Hepatocyte (in vitro differentiated cells): ENCODE measurements around the gene MEF2B. TPM values are rescaled to one million over a fixed set of nuclear protein-coding genes. Genes with fewer than 3 reads are reported as not detected.

Experiments
- DNase-seq: peaks from one replicate; pipeline ENCODE4 v3.0.0-alpha.2; 2016; ENCODE audit warnings: low spot score
- H2AFZ ChIP-seq: fragments of 200-600 bp; sonication (generic); 2 replicates; pipeline ENCODE4 v1.6.0; 2016; ENCODE audit warnings: antibody characterized with exemption, mild to moderate bottlenecking
- H3K27ac ChIP-seq: fragments of 200-600 bp; sonication (generic); 2 replicates; pipeline ENCODE4 v1.5.1; 2016; ENCODE audit warnings: mild to moderate bottlenecking
- H3K27me3 ChIP-seq: fragments of 200-600 bp; sonication (generic); 2 replicates; pipeline ENCODE4 v1.6.1; 2016
- H3K36me3 ChIP-seq: fragments of 200-600 bp; sonication (generic); replicated peaks from 2 replicates; pipeline ENCODE4 v1.5.1; 2016; ENCODE audit warnings: low read depth; ENCODE audit not compliant: insufficient read depth
- H3K4me1 ChIP-seq: fragments of 200-600 bp; sonication (generic); 2 replicates; pipeline ENCODE4 v1.5.1; 2016; ENCODE audit warnings: mild to moderate bottlenecking, moderate library complexity; ENCODE audit not compliant: insufficient read depth
- H3K4me2 ChIP-seq: fragments of 200-600 bp; sonication (generic); 2 replicates; pipeline ENCODE4 v1.6.0; 2016
- H3K4me3 ChIP-seq: fragments of 200-600 bp; sonication (generic); 2 replicates; pipeline ENCODE4 v1.5.1; 2016; ENCODE audit warnings: mild to moderate bottlenecking
- H3K79me2 ChIP-seq: fragments of 200-600 bp; sonication (generic); 2 replicates; pipeline ENCODE4 v1.6.0; 2017; ENCODE audit warnings: mild to moderate bottlenecking
- H3K9me2 ChIP-seq: fragments of 200-600 bp; sonication (generic); replicated peaks from 2 replicates; pipeline ENCODE4 v1.6.0; 2017; ENCODE audit warnings: mild to moderate bottlenecking; ENCODE audit not compliant: insufficient read depth
- H3K9me3 ChIP-seq: fragments of 200-600 bp; sonication (generic); 2 replicates; pipeline ENCODE4 v1.5.1; 2016; ENCODE audit warnings: low read depth, mild to moderate bottlenecking
- H4K20me1 ChIP-seq: fragments of 200-600 bp; sonication (generic); 2 replicates; pipeline ENCODE4 v1.6.0; 2016; ENCODE audit warnings: mild to moderate bottlenecking; ENCODE audit not compliant: insufficient read depth, poor library complexity, severe bottlenecking
- CTCF ChIP-seq: fragments of 200-600 bp; sonication (generic); IDR thresholded peaks from 2 replicates; pipeline ENCODE4 v1.5.1; 2016; ENCODE audit warnings: antibody characterized with exemption, mild to moderate bottlenecking; ENCODE audit not compliant: poor library complexity
- EZH2 ChIP-seq: fragments of 200-600 bp; sonication (generic); IDR thresholded peaks from 2 replicates; pipeline ENCODE4 v1.6.1; 2016; ENCODE audit warnings: antibody characterized with exemption, mild to moderate bottlenecking, borderline replicate concordance
- EZH2phosphoT487 ChIP-seq: fragments of 200-600 bp; sonication (generic); IDR thresholded peaks from one replicate; pipeline ENCODE4 v1.6.1; 2018; ENCODE audit warnings: antibody characterized with exemption, mild to moderate bottlenecking, low read depth, moderate library complexity; ENCODE audit not compliant: unreplicated experiment, severe bottlenecking
- WGBS: methylation state at CpG from one replicate; pipeline ENCODE4 v1.1.6; 2016; ENCODE audit warnings: low lambda C conversion rate; ENCODE audit errors: missing lambda C conversion rate; 5-methylcytosine and 5-hydroxymethylcytosine counted together
- polyA plus RNA-seq: library from polyadenylated mRNA; unstranded; fragments of >200 nt; fragmentation: Nextera tagmentation; extraction: Ambion mirVana; gene quantifications from 2 replicates; pipeline ENCODE4 v1.2.1, GENCODE V29; 2016
- total RNA-seq: library from RNA; depleted of rRNA; stranded (reverse); fragments of >200 nt; gene quantifications from 2 replicates; pipeline ENCODE4 v1.2.3, GENCODE V29; 2014

MEF2B gene
- total and polyA plus RNA-seq, 2 experiments from 2014 or later: 0.70 to 2.6 TPM

- H3K9me3 ChIP-seq: no peaks in the 10 kb centered on the region
- no peaks in the 10 kb centered on the region for H3K9me2 ChIP-seq
- H3K4me3 ChIP-seq: no peak overlapping the region
- no peaks in the 10 kb centered on the region for H3K79me2 ChIP-seq
- peaks cover 10% of the 10 kb centered on the region for H3K4me1 ChIP-seq
- WGBS: 74% methylated on average over 6 of the region's 6 CpGs
- no peak overlapping the region for H3K27ac ChIP-seq
- no peak for TF ChIP-seq CTCF
- no peak for TF ChIP-seq EZH2
- TF ChIP-seq EZH2phosphoT487: no peak
- H3K27me3 ChIP-seq: no peaks in the 10 kb centered on the region
- H3K36me3 ChIP-seq: no peaks in the 10 kb centered on the region
- no peak overlapping the region for H2AFZ ChIP-seq
- DNase-seq: no peak
- peak overlapping the region; percentile 86 for H3K4me2 ChIP-seq
- no peaks in the 10 kb centered on the region for H4K20me1 ChIP-seq
These were observed 1.0 kb upstream of the MEF2B start for GRCh38 chr19:19170873-19171672.

- Histone ChIP-seq H4K20me1 (no peaks in the 10 kb centered on the region), H3K9me3 (no peaks in the 10 kb centered on the region), H3K4me1 (peaks cover 10% of the 10 kb centered on the region), H3K4me2 (peak overlapping the region; percentile 86), H3K27me3 (no peaks in the 10 kb centered on the region), H3K9me2 (no peaks in the 10 kb centered on the region), H3K36me3 (no peaks in the 10 kb centered on the region), H3K27ac (no peak overlapping the region), H3K4me3 (no peak overlapping the region), H2AFZ (no peak overlapping the region), H3K79me2 (no peaks in the 10 kb centered on the region)
- no peak for DNase-seq
- no peak for TF ChIP-seq CTCF
- no peak for TF ChIP-seq EZH2
- no peak for TF ChIP-seq EZH2phosphoT487
- 84% methylated on average over 9 of the region's 9 CpGs for WGBS
These were observed 619 bp downstream of the MEF2B start for GRCh38 chr19:19169236-19170052.

- DNase-seq: no peak
- TF ChIP-seq EZH2: no peak
- H3K4me2 ChIP-seq: no peak overlapping the region
These were observed 2.5 kb downstream of the MEF2B start for GRCh38 chr19:19167612-19168011.

GRCh38 chr19:19165396-19165795, 4.7 kb downstream of the MEF2B start:
- WGBS: 100% methylated on average over 1 of the region's 1 CpG
- no peak overlapping the region for H3K27ac ChIP-seq
- no peaks in the 10 kb centered on the region for H3K79me2 ChIP-seq
- H3K9me2 ChIP-seq: no peaks in the 10 kb centered on the region
- DNase-seq: no peak
- no peak overlapping the region for H2AFZ ChIP-seq
- no peak overlapping the region for H3K4me3 ChIP-seq
- H3K36me3 ChIP-seq: no peaks in the 10 kb centered on the region
- H3K4me2 ChIP-seq: no peak overlapping the region
- no peaks in the 10 kb centered on the region for H3K27me3 ChIP-seq
- no peaks in the 10 kb centered on the region for H3K4me1 ChIP-seq
- no peaks in the 10 kb centered on the region for H3K9me3 ChIP-seq
- H4K20me1 ChIP-seq: no peaks in the 10 kb centered on the region
- TF ChIP-seq CTCF: no peak
- no peak for TF ChIP-seq EZH2phosphoT487
- TF ChIP-seq EZH2: no peak

More at GRCh38 chr19:19167612-19168011, 2.5 kb downstream of the MEF2B start:
- no peaks in the 10 kb centered on the region for H3K27me3 ChIP-seq
- H3K4me1 ChIP-seq: peaks cover 10% of the 10 kb centered on the region
- H3K9me3 ChIP-seq: no peaks in the 10 kb centered on the region
- no peaks in the 10 kb centered on the region for H3K79me2 ChIP-seq
- no peaks in the 10 kb centered on the region for H3K36me3 ChIP-seq
- no peaks in the 10 kb centered on the region for H4K20me1 ChIP-seq
- no peak overlapping the region for H3K4me3 ChIP-seq
- H3K9me2 ChIP-seq: no peaks in the 10 kb centered on the region
- H3K27ac ChIP-seq: no peak overlapping the region
- 85% methylated on average over 3 of the region's 3 CpGs for WGBS
- H2AFZ ChIP-seq: no peak overlapping the region
